NT2/D1 (cell line): ENCODE results near the gene ATP12A.

Experiments used
- DNase-seq: peaks from one replicate; pipeline ENCODE4 v3.0.0-alpha.2; 2011; ENCODE audit warnings: low read depth, low spot score
- H3K27me3 ChIP-seq: 2 replicates; pipeline ENCODE4 v1.6.0; 2011; ENCODE audit warnings: mild to moderate bottlenecking; ENCODE audit not compliant: insufficient read length, insufficient read depth
- H3K36me3 ChIP-seq: 2 replicates; pipeline ENCODE4 v1.6.1; 2011; ENCODE audit warnings: mild to moderate bottlenecking, low read length, mixed read lengths; ENCODE audit not compliant: insufficient read depth, insufficient read length
- H3K4me1 ChIP-seq: 2 replicates; pipeline ENCODE4 v1.5.1; 2011; ENCODE audit not compliant: insufficient read depth, insufficient read length
- H3K4me3 ChIP-seq: 2 replicates; pipeline ENCODE4 v1.5.1; 2011; ENCODE audit warnings: low read depth; ENCODE audit not compliant: insufficient read length
- H3K9ac ChIP-seq: 2 replicates; pipeline ENCODE4 v1.6.0; 2011; ENCODE audit warnings: low read depth; ENCODE audit not compliant: insufficient read length
- H3K9me3 ChIP-seq: 2 replicates; pipeline ENCODE4 v1.5.1; 2011; ENCODE audit warnings: mild to moderate bottlenecking, low read length; ENCODE audit not compliant: insufficient read depth
- SUZ12 ChIP-seq: IDR thresholded peaks from 2 replicates; pipeline ENCODE4 v1.6.1; 2011; ENCODE audit not compliant: insufficient read length, insufficient read depth; ENCODE audit errors: extremely low read depth
- YY1 ChIP-seq: IDR thresholded peaks from 2 replicates; pipeline ENCODE4 v1.6.1; 2011; ENCODE audit not compliant: insufficient read length, insufficient read depth
- ZNF274 ChIP-seq: IDR thresholded peaks from 2 replicates; pipeline ENCODE4 v1.6.1; 2011; ENCODE audit warnings: mild to moderate bottlenecking, low read depth, low read length

ATP12A gene

DNA sequence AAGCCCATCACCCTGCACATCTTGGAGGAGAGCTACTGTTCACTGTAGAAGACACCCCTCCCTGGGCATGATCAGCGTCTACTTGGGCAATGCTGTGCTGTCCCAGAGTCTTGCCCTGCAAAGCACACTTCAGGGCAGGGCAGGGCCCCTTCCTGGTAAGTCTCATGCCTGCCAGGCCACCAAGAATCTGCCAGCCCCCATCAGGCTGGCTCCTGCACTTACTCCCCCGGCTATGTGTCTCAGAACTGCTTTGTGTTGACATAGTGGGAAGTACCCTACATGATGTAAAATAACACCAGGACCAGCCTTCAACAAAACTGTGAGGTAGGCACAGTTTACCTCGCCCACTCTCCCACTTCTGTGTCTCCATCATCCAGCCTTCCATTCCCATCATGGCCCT, 27.8 kb upstream of the ATP12A start:
- TF ChIP-seq ZNF274 = no peak
- no peak for TF ChIP-seq YY1
- no peak for TF ChIP-seq SUZ12
- no peak overlapping the region for H3K4me3 ChIP-seq
- no peak overlapping the region for H3K9ac ChIP-seq
- no peak for DNase-seq
- no peaks in the 10 kb centered on the region for H3K36me3 ChIP-seq
- H3K9me3 ChIP-seq = no peaks in the 10 kb centered on the region
- H3K27me3 ChIP-seq = no peaks in the 10 kb centered on the region
- no peaks in the 10 kb centered on the region for H3K4me1 ChIP-seq

DNA sequence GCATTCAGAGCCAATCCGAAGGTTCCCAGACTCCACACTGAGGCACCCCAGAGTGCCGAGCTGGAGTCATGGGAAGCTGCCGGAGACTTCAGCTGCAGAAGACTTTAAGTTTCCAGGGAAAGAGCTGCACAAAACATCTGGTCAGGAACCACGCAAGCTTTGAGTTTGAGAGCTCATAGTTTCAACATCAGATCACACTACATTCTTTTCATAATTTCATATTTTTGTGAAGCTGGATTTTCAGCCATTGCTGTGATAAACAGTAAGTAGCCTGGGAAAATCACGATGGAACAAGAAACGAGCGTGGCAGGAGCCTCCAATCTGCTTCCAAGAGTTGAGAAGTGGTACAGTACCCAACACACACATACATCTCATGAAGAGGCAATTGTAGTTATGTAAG, 25.5 kb upstream of the ATP12A start:
- DNase-seq = no peak
- H3K27me3 ChIP-seq = no peaks in the 10 kb centered on the region
- H3K9me3 ChIP-seq = no peaks in the 10 kb centered on the region
- no peak overlapping the region for H3K9ac ChIP-seq
- H3K4me1 ChIP-seq = no peaks in the 10 kb centered on the region
- no peaks in the 10 kb centered on the region for H3K36me3 ChIP-seq
- TF ChIP-seq YY1 = no peak
- H3K4me3 ChIP-seq = no peak overlapping the region

DNA sequence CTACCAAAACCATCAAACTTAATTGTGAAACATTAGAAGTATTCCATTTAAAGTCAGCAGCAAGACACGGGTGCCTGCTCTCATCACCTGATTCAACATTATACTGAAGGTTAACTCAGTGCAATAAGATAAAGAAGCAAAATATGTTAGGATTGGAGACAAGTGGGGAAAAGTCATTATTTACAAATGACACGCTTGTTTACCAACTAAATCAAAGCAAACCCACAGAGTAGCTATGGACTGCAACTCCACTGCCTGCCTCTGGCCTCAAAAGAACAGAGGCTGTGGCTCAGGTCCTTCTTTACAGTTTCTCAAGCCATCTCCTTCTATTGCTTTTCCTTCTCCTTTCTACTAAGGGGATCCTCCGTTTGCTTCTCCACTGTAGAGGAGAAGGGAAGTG, 21.0 kb upstream of the ATP12A start:
- Histone ChIP-seq H3K4me3 (no peak overlapping the region), H3K9me3 (no peaks in the 10 kb centered on the region), H3K9ac (no peak overlapping the region), H3K27me3 (no peaks in the 10 kb centered on the region), H3K4me1 (no peaks in the 10 kb centered on the region), H3K36me3 (no peaks in the 10 kb centered on the region)
- TF ChIP-seq SUZ12 (no peak), ZNF274 (no peak), YY1 (no peak)
- no peak for DNase-seq

DNA sequence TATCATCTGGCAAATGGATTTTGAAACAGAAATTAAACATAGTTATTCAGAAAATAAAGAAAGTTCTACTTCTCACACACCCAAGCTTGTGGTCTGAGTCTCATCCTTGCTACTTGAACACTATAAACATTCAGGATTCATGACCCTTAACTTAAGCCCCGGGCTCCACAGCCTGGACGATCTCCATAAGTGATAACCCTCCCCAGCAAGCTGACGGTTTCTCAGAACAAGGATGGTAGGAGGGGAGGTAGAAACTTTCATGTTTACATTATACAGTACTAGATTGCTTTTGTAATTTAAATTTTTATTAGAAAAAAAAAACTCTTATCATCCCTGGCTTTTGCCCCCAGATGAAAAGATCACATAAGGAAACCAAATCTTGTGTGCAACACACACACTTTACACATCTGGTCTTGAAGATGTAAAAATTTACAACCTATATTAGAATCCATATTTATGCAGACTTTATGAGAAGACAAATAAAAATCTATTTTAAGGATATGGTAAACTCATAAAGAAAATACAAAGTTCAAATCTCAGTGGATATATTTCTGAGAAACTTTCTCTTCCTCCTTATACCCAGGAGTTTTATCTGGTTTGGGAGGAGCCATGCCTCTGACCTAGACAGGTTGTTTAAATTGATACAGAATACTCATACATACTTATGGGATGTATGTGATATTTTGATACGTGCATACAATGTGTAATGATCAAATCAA, 20.0 kb upstream of the ATP12A start:
- Histone ChIP-seq H3K27me3 (no peaks in the 10 kb centered on the region), H3K9me3 (no peaks in the 10 kb centered on the region), H3K4me1 (no peaks in the 10 kb centered on the region), H3K4me3 (no peak overlapping the region), H3K36me3 (no peaks in the 10 kb centered on the region), H3K9ac (no peak overlapping the region)
- DNase-seq = no peak
- TF ChIP-seq YY1 = no peak

DNA sequence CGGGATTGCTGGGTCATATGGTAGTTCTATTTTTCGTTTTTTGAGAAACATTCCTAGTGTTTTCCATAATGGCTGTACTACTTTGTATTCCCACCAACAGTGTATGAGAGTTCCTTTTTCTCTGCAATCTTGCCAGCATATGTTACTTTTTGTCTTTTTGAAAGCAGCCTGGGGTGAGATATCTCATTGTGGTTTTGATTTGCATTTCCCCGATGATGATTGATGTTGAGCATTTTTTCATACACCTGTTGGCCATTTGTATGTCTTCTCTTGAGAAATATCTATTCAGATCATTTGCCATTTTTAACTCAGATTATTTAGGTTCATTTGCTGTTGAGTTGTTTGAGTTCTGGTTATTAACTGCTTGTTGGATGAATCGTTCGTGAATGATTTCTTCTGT, 18.5 kb upstream of the ATP12A start:
- no peaks in the 10 kb centered on the region for H3K36me3 ChIP-seq
- no peaks in the 10 kb centered on the region for H3K9me3 ChIP-seq
- no peaks in the 10 kb centered on the region for H3K27me3 ChIP-seq
- no peak for TF ChIP-seq ZNF274
- TF ChIP-seq YY1 = no peak
- no peak for TF ChIP-seq SUZ12
- no peak for DNase-seq
- no peaks in the 10 kb centered on the region for H3K4me1 ChIP-seq
- no peak overlapping the region for H3K9ac ChIP-seq
- no peak overlapping the region for H3K4me3 ChIP-seq

DNA sequence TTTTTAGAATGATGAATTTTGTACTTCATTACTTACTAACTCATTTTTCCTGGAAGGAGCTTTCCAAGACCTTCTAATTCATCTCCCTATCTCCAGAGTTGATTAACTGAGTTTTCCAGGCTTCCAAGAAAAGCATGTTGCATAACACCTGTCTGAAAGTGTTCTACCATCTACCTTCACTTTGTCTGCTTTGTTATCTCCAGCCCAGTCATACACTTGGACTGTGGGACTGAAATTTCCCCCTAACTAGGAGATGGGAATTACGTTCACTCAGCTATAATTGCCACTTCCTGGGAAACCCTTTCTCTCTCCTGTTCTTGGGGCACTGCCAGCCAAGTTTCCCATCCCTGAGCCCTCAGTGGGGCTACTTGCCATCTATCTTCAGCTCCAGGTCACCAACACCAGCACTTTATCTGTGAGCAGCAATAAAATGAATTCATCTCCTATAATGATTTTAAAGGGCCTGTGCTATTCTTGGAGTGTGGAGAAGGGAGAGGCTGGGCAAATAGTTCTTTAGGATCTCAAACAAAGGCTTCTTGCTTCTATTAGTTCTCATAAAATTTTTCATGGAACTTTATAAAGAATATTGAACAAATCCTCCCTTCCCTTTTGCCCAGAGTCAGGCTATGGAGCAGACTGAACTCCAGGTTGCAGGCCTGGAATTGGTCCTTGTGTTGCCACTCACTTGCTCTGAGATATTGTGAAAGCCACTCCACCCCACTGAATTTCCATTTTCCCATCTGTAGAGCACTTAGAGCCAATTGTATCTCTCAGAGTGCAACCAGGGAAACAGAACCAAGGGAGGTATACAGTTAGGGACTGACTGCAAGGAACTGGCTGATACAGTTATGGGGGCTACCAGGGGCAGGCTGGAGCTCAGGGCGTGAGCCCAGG, 17.8 kb upstream of the ATP12A start:
- TF ChIP-seq SUZ12 (no peak), ZNF274 (no peak), YY1 (no peak)
- DNase-seq = no peak

DNA sequence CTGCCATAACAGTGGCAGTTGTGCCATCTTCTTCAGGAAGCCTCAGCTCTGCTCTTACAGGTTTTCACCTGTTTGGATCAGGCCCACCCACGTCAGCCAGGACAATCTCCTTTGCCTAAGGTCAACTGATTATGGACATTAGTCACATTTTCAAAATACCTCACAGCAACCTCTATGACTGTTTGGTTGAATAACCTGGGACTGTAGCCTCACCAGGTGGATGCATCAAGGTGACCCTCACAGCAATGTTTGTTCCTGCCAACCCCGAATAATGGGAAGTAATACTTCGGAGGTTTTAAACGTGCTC, 17.2 kb upstream of the ATP12A start:
- TF ChIP-seq ZNF274 (no peak), YY1 (no peak), SUZ12 (no peak)
- H3K9ac ChIP-seq = no peak overlapping the region
- H3K9me3 ChIP-seq = no peaks in the 10 kb centered on the region
- H3K4me3 ChIP-seq = no peak overlapping the region
- H3K4me1 ChIP-seq = no peaks in the 10 kb centered on the region
- no peak for DNase-seq
- H3K36me3 ChIP-seq = no peaks in the 10 kb centered on the region
- no peaks in the 10 kb centered on the region for H3K27me3 ChIP-seq

More for the DNA sequence above, 17.8 kb upstream of the ATP12A start:
- Histone ChIP-seq H3K36me3 (no peaks in the 10 kb centered on the region), H3K9me3 (no peaks in the 10 kb centered on the region), H3K9ac (no peak overlapping the region), H3K4me1 (no peaks in the 10 kb centered on the region), H3K27me3 (no peaks in the 10 kb centered on the region), H3K4me3 (no peak overlapping the region)
